WERI-Rb-1 (cell line): ENCODE measurements around the gene CSGALNACT2.
A peak's percentile ranks its signal among the peaks of the same experiment; 100 is the strongest.

Experiments
- DNase-seq: peaks from one replicate; pipeline ENCODE4 v3.0.0-alpha.2; 2020
- H3K27ac ChIP-seq: fragments of 250-450 bp; sonication (Bioruptor Pico); 2 replicates; pipeline ENCODE4 v1.5.1; 2020; ENCODE audit warnings: mild to moderate bottlenecking, moderate library complexity
- H3K27me3 ChIP-seq: fragments of 250-450 bp; sonication (Bioruptor Pico); 2 replicates; pipeline ENCODE4 v1.5.1; 2021; ENCODE audit warnings: mild to moderate bottlenecking, low read depth, moderate library complexity; ENCODE audit not compliant: insufficient read depth, severe bottlenecking
- H3K36me3 ChIP-seq: fragments of 250-450 bp; sonication (Bioruptor Pico); 2 replicates; pipeline ENCODE4 v1.5.1; 2020; ENCODE audit warnings: mild to moderate bottlenecking, moderate library complexity
- H3K4me3 ChIP-seq: 2 replicates; pipeline ENCODE4 v1.5.1; 2011; ENCODE audit warnings: low read depth, mild to moderate bottlenecking, control low read depth, low read length
- H3K9me3 ChIP-seq: fragments of 250-450 bp; sonication (Bioruptor Pico); 2 replicates; pipeline ENCODE4 v1.5.1; 2021; ENCODE audit warnings: mild to moderate bottlenecking, moderate library complexity; ENCODE audit not compliant: severe bottlenecking
- TF ChIP-seq, protein P1 (sequence below): IDR thresholded peaks from 2 replicates; pipeline ENCODE4 v1.5.1; 2011; ENCODE audit warnings: low read depth, mild to moderate bottlenecking, control low read depth, inconsistent platforms, low read length

Gene CSGALNACT2

DNA sequence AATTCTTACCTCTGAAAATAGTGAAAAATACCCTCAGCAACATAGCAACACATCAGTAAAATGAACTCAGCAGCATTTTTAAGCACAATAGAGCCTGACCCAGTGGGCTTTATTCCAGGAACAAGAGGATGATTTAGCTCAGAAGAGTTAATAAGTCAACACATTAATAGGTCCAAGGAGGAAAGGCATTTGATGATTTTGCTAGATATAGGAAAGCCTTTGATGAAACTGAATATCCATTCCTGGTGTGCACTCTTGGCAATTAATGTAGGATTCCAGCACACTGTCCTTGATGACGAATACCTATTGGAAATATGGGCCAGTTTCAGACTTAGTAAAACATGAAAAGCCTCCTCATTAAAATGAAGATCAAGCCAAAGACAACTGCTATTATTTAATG lies 86.1 kb downstream of the CSGALNACT2 start:
- Histone ChIP-seq H3K9me3 (no peaks in the 10 kb centered on the region), H3K4me3 (no peak overlapping the region), H3K36me3 (no peaks in the 10 kb centered on the region), H3K27me3 (peaks cover 8% of the 10 kb centered on the region), H3K27ac (no peak overlapping the region)
- DNase-seq = no peak
- TF ChIP-seq, protein P1, sequence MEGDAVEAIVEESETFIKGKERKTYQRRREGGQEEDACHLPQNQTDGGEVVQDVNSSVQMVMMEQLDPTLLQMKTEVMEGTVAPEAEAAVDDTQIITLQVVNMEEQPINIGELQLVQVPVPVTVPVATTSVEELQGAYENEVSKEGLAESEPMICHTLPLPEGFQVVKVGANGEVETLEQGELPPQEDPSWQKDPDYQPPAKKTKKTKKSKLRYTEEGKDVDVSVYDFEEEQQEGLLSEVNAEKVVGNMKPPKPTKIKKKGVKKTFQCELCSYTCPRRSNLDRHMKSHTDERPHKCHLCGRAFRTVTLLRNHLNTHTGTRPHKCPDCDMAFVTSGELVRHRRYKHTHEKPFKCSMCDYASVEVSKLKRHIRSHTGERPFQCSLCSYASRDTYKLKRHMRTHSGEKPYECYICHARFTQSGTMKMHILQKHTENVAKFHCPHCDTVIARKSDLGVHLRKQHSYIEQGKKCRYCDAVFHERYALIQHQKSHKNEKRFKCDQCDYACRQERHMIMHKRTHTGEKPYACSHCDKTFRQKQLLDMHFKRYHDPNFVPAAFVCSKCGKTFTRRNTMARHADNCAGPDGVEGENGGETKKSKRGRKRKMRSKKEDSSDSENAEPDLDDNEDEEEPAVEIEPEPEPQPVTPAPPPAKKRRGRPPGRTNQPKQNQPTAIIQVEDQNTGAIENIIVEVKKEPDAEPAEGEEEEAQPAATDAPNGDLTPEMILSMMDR = no peak

DNA sequence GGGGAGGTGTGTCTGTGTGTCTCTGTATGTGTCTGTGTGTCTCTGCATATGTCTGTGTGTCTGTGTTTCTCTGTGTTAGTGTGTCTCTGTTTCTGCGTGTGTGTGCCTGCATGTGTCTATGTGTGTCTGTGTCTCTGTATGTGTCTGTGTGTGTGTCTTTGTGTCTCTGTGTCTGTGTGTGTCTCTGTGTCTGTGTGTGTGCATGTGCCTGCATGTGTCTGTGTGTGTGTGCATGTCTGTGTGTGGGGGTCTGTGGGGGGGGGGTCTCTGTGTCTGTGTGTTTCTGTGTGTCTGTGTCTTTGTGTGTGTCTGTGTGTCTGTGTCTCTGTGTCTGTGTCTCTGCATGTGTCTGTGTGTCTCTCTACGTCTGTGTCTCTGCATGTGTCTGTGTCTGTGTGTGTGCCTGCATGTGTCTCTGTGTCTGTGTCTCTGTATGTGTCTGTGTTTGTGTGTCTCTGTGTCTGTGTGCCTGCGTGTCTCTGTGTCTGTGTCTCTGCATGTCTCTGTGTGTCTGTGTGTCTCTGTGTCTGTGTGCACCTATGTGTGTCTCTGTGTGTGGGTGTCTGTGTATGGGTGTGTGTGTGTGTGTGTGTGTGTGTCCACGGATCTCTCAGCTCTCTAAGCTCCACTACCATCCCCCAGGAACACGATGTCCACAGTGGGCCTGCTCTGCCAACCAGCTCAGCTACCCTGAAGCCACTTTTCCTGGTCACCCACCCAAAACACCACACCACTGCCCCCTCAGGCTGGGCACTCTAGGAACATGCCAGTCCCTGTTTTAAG lies 87.0 kb downstream of the CSGALNACT2 start:
- TF ChIP-seq, protein P1 = no peak
- Histone ChIP-seq H3K36me3 (no peaks in the 10 kb centered on the region), H3K27ac (no peak overlapping the region), H3K9me3 (no peaks in the 10 kb centered on the region), H3K4me3 (no peak overlapping the region), H3K27me3 (peaks cover 11% of the 10 kb centered on the region)
- DNase-seq = peak; percentile 2

DNA sequence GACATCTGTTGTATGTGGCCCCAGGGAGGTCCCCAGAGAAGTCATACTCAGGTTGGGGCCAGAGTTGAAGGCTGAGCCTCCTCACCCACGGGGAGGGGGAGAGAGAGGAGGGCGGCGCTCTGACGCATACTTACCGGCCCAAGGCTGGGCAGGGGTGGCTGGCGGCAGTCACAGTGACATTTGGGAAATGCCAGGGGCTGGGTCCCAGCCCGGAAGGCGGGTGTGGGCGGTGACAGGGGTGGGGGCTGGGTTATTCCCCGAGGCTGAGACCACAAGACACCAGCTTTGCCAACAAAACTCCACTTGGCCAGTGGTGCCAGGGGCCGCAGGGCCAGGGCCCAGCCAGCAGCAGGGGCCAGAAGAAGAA lies 87.5 kb downstream of the CSGALNACT2 start:
- H3K9me3 ChIP-seq = no peaks in the 10 kb centered on the region
- H3K4me3 ChIP-seq = no peak overlapping the region
- peak; percentile 3 for DNase-seq
- H3K27me3 ChIP-seq = peaks cover 17% of the 10 kb centered on the region
- H3K27ac ChIP-seq = no peak overlapping the region
- no peaks in the 10 kb centered on the region for H3K36me3 ChIP-seq
- TF ChIP-seq, protein P1 = no peak

DNA sequence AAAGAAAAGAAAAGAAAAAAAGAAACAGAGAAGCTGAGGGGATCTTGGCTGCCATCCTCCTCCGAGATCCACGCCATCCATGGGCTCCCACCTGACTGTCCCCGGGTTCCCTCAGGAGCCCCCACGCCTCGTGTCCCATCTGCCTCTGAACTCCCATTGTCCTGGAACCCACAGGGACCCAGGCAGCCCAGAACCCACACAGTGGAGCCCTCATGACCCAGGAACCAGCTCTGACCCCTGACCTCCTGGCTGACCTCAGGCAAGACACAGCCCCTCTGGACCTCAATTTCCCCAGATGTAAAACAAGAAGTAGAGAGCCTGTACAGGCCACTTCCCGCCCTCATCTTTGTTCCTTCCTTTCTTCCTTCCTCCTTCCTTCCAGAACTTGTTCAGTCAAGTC lies 88.2 kb downstream of the CSGALNACT2 start:
- peak; percentile 1 for DNase-seq
- no peaks in the 10 kb centered on the region for H3K9me3 ChIP-seq
- H3K27me3 ChIP-seq = peaks cover 18% of the 10 kb centered on the region
- H3K27ac ChIP-seq = no peak overlapping the region
- no peak overlapping the region for H3K4me3 ChIP-seq
- no peaks in the 10 kb centered on the region for H3K36me3 ChIP-seq
- TF ChIP-seq, protein P1 = no peak

DNA sequence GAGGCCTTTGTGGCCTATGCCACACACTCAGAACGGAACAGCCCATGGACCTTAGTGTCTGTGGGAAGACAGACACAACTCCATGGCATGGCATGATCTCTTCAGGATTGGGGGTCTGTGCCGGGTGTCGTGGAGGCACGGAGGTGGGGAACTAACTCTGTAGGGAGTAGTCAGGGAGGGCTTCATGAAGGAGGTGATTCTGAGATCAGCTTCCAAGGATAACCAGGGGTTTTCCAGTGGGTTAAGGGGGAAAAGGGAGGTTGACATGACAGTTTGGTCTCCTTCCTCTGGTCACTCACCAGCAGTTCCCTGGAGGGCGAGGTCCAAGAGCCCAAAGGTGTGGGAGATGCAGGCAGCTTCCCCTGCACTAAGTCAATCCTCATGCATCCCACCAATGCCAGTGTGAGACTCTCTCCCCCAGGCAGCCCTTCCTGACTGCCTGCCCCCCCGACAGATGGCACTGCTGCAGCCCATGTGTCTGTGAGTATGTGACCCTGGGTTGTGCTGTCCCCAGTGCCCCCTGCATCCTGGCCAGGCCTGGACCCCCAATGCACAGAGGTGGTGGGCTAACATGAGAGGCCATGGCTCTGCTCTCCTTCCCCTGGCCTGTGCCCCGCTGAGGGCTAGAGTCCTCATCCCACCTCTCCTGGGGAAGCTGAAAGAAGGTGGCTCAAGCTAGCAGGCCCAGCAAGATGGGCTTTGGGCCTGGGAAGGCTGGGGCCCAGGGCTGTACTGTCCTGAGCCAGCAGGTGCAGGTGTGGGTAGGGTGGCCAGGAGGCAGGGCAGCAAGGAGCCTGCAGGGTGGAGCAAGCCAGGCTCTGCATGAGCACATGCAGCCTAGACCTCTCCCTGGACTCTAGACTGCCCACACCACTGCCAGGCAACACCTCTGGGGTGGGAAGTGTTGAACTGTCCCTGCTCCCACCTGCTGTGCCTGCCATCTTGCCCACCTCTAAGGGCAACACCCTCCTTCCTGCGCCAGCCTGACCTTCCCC lies 88.9 kb downstream of the CSGALNACT2 start:
- Histone ChIP-seq H3K27me3 (peaks cover 18% of the 10 kb centered on the region), H3K9me3 (no peaks in the 10 kb centered on the region), H3K4me3 (no peak overlapping the region), H3K36me3 (no peaks in the 10 kb centered on the region), H3K27ac (no peak overlapping the region)
- TF ChIP-seq, protein P1 = no peak
- DNase-seq = peak; percentile 4
